Mesenchymal stem cell (in vitro differentiated cells and primary cell): Measurements from ENCODE around the gene AHNAK2.
A peak's percentile ranks its signal among the peaks of the same experiment; 100 is the strongest.

Source experiments
- DNase-seq: peaks from one replicate; pipeline ENCODE4 v3.0.0-alpha.2; 2013
- H2AFZ ChIP-seq: one replicate; pipeline ENCODE4 v1.6.1; 2013; ENCODE audit warnings: low read depth, mild to moderate bottlenecking, control low read depth, inconsistent platforms, low read length, moderate library complexity
- H2AK5ac ChIP-seq: 2 replicates; pipeline ENCODE4 v1.6.1; 2013; ENCODE audit warnings: low read length, moderate library complexity, mild to moderate bottlenecking, inconsistent platforms; ENCODE audit not compliant: severe bottlenecking
- H2BK120ac ChIP-seq: one replicate; pipeline ENCODE4 v1.6.1; 2013; ENCODE audit warnings: low read depth, mild to moderate bottlenecking, inconsistent platforms, low read length, moderate library complexity
- H2BK12ac ChIP-seq, 2 experiments: one replicate each; pipeline ENCODE4 v1.6.1; 2013; ENCODE audit warnings: inconsistent platforms in 2 of 2, low read length in 2 of 2, mild to moderate bottlenecking in 2 of 2, moderate library complexity in 2 of 2, control low read depth in 1 of 2
- H2BK15ac ChIP-seq: one replicate; pipeline ENCODE4 v1.6.1; 2013; ENCODE audit warnings: mild to moderate bottlenecking, low read depth, inconsistent platforms; ENCODE audit not compliant: poor library complexity, severe bottlenecking
- H2BK5ac ChIP-seq: 2 replicates; pipeline ENCODE4 v1.6.1; 2013; ENCODE audit warnings: low read depth, mild to moderate bottlenecking, low read length, control low read depth, inconsistent platforms; ENCODE audit not compliant: poor library complexity, severe bottlenecking
- H3K14ac ChIP-seq, 2 experiments: one replicate each; pipeline ENCODE4 v1.6.1; 2013; ENCODE audit warnings: inconsistent platforms in 2 of 2, low read length in 2 of 2, control low read depth in 1 of 2, mild to moderate bottlenecking in 1 of 2, moderate library complexity in 1 of 2
- H3K18ac ChIP-seq, 2 experiments: one replicate each; pipeline ENCODE4 v1.6.1; 2013; ENCODE audit warnings: inconsistent platforms in 2 of 2, low read length in 2 of 2, control low read depth in 1 of 2, low read depth in 1 of 2, mild to moderate bottlenecking in 1 of 2
- H3K23ac ChIP-seq, 2 experiments: one replicate each; pipeline ENCODE4 v1.6.1; 2013; ENCODE audit warnings: inconsistent platforms in 2 of 2, low read length in 2 of 2, mild to moderate bottlenecking in 2 of 2, moderate library complexity in 2 of 2, control low read depth in 1 of 2
- H3K27ac ChIP-seq: 2 replicates; pipeline ENCODE4 v1.5.1; 2013; ENCODE audit warnings: mild to moderate bottlenecking, moderate library complexity, low read length, control low read depth, inconsistent platforms; ENCODE audit not compliant: poor library complexity, severe bottlenecking
- H3K27me3 ChIP-seq, 2 experiments: 2 replicates each; pipeline versions ENCODE4 v1.6.1 to v1.7.0; 2013; ENCODE audit warnings: low read length in 2 of 2, mild to moderate bottlenecking in 2 of 2, moderate library complexity in 2 of 2, control low read depth in 1 of 2, inconsistent platforms in 1 of 2; ENCODE audit not compliant: control insufficient read depth in 1 of 2, insufficient read depth in 1 of 2
- H3K36me3 ChIP-seq, 2 experiments: 2 replicates each; pipeline versions ENCODE4 v1.6.1 to v1.7.0; 2013; ENCODE audit warnings: low read length in 2 of 2, control low read depth in 1 of 2, inconsistent platforms in 1 of 2, low read depth in 1 of 2, mild to moderate bottlenecking in 1 of 2; ENCODE audit not compliant: insufficient read depth in 2 of 2, control insufficient read depth in 1 of 2
- H3K4ac ChIP-seq, 2 experiments: one replicate each; pipeline ENCODE4 v1.6.1; 2013; ENCODE audit warnings: inconsistent platforms in 2 of 2, low read length in 2 of 2, mild to moderate bottlenecking in 2 of 2, moderate library complexity in 2 of 2, control low read depth in 1 of 2, low read depth in 1 of 2
- H3K4me1 ChIP-seq: 2 replicates; pipeline ENCODE4 v1.6.1; 2013; ENCODE audit warnings: low read depth, low read length, control low read depth; ENCODE audit not compliant: control insufficient read depth, insufficient read depth
- H3K4me2 ChIP-seq: 2 replicates; pipeline ENCODE4 v1.6.1; 2013; ENCODE audit warnings: low read length, mild to moderate bottlenecking, inconsistent platforms; ENCODE audit not compliant: poor library complexity, severe bottlenecking
- H3K4me3 ChIP-seq, 2 experiments: 2 replicates each; pipeline versions ENCODE4 v1.5.1 to v1.7.0; 2013; ENCODE audit warnings: low read length in 2 of 2, mild to moderate bottlenecking in 2 of 2, control low read depth in 1 of 2, low read depth in 1 of 2; ENCODE audit not compliant: insufficient read depth in 1 of 2
- H3K79me1 ChIP-seq: replicated peaks from 2 replicates; pipeline ENCODE4 v1.6.1; 2013; ENCODE audit warnings: mild to moderate bottlenecking, control low read depth, low read length, inconsistent platforms; ENCODE audit not compliant: poor library complexity, severe bottlenecking
- H3K9ac ChIP-seq: 2 replicates; pipeline ENCODE4 v1.7.0; 2013; ENCODE audit warnings: mild to moderate bottlenecking, low read length, moderate library complexity
- H3K9me3 ChIP-seq: 2 replicates; pipeline ENCODE4 v1.7.0; 2013; ENCODE audit warnings: mild to moderate bottlenecking, low read length; ENCODE audit not compliant: control insufficient read depth
- H4K8ac ChIP-seq: one replicate; pipeline ENCODE4 v1.6.1; 2013; ENCODE audit warnings: inconsistent platforms, mild to moderate bottlenecking, low read length, moderate library complexity
- H4K91ac ChIP-seq: one replicate; pipeline ENCODE4 v1.6.1; 2013; ENCODE audit warnings: mild to moderate bottlenecking, low read length, inconsistent platforms
- WGBS: methylation state at CpG from one replicate; pipeline ENCODE4 v1.1.7; 2013; ENCODE audit warnings: mixed read lengths; 5-methylcytosine and 5-hydroxymethylcytosine counted together

AHNAK2 gene

GRCh38 chr14:104993808-104994591 is 15.8 kb upstream of the AHNAK2 start:
- Histone ChIP-seq H2BK120ac (no peak overlapping the region), H4K91ac (no peak overlapping the region), H3K9me3 (peaks cover under 1% of the 10 kb centered on the region), H3K9ac (no peak overlapping the region), H3K4me3 (no peak overlapping the region), H3K4me1 (peaks cover 11% of the 10 kb centered on the region), H3K4ac (no peak overlapping the region), H3K27me3 (no peaks in the 10 kb centered on the region), H3K79me1 (peaks cover 13% of the 10 kb centered on the region), H3K36me3 (peaks cover 70 to 75% of the 10 kb centered on the region in 2 experiments), H2BK5ac (no peak overlapping the region), H3K27ac (no peak overlapping the region), H3K4me2 (no peak overlapping the region), H2BK15ac (no peak overlapping the region), H3K14ac (no peak overlapping the region), H3K18ac (no peak overlapping the region), H2AK5ac (no peak overlapping the region), H3K23ac (no peak overlapping the region), H2AFZ (no peak overlapping the region), H4K8ac (no peak overlapping the region), H2BK12ac (no peak overlapping the region)
- no peak for DNase-seq
- WGBS: 89% methylated on average over 22 of the region's 22 CpGs

GRCh38 chr14:104993306-104993705 is 15.1 kb upstream of the AHNAK2 start:
- Histone ChIP-seq H3K14ac (no peak overlapping the region), H3K27ac (no peak overlapping the region), H2BK15ac (no peak overlapping the region), H3K36me3 (peaks cover 67 to 77% of the 10 kb centered on the region in 2 experiments), H3K23ac (no peak overlapping the region), H4K8ac (no peak overlapping the region), H3K4me2 (no peak overlapping the region), H3K9me3 (no peaks in the 10 kb centered on the region), H3K4me1 (peaks cover 11% of the 10 kb centered on the region), H2BK5ac (no peak overlapping the region), H2BK120ac (no peak overlapping the region), H3K9ac (no peak overlapping the region), H3K4me3 (no peak overlapping the region), H2BK12ac (no peak overlapping the region), H4K91ac (no peak overlapping the region), H3K27me3 (no peaks in the 10 kb centered on the region), H3K18ac (no peak overlapping the region), H3K4ac (no peak overlapping the region), H2AFZ (no peak overlapping the region), H2AK5ac (no peak overlapping the region), H3K79me1 (peaks cover 11% of the 10 kb centered on the region)
- no peak for DNase-seq
- 88% methylated on average over 10 of the region's 12 CpGs for WGBS

- Histone ChIP-seq H3K4me1 (peaks cover 11% of the 10 kb centered on the region), H3K27ac (no peak overlapping the region), H4K8ac (no peak overlapping the region), H3K79me1 (peaks cover 11% of the 10 kb centered on the region), H3K36me3 (peaks cover 67 to 77% of the 10 kb centered on the region in 2 experiments), H3K27me3 (no peaks in the 10 kb centered on the region), H2BK5ac (no peak overlapping the region), H3K9me3 (no peaks in the 10 kb centered on the region), H2BK12ac (no peak overlapping the region), H2BK15ac (no peak overlapping the region), H4K91ac (no peak overlapping the region), H3K9ac (no peak overlapping the region), H2BK120ac (no peak overlapping the region), H3K18ac (no peak overlapping the region), H3K23ac (no peak overlapping the region), H3K4ac (no peak overlapping the region), H3K14ac (no peak overlapping the region), H2AFZ (no peak overlapping the region), H2AK5ac (no peak overlapping the region), H3K4me3 (no peak overlapping the region), H3K4me2 (no peak overlapping the region)
- no peak for DNase-seq
- 97% methylated on average over 11 of the region's 11 CpGs for WGBS
Measured at GRCh38 chr14:104992501-104992900, 14.3 kb upstream of the AHNAK2 start.

GRCh38 chr14:104991896-104992230 is 13.7 kb upstream of the AHNAK2 start:
- Histone ChIP-seq H3K9me3 (no peaks in the 10 kb centered on the region), H4K8ac (no peak overlapping the region), H3K18ac (no peak overlapping the region), H2AFZ (no peak overlapping the region), H3K23ac (no peak overlapping the region), H3K4me1 (peaks cover 12% of the 10 kb centered on the region), H3K27me3 (no peaks in the 10 kb centered on the region), H3K27ac (no peak overlapping the region), H2AK5ac (no peak overlapping the region), H3K14ac (no peak overlapping the region), H4K91ac (peak overlapping the region; percentile 57), H3K9ac (no peak overlapping the region), H3K4me2 (no peak overlapping the region), H2BK12ac (no peak overlapping the region), H3K79me1 (peaks cover 13% of the 10 kb centered on the region), H3K36me3 (peaks cover 67 to 75% of the 10 kb centered on the region in 2 experiments), H3K4ac (peak overlapping the region in 1 of 2 experiments; percentile 40), H3K4me3 (peak overlapping the region in 1 of 2 experiments; percentile 30), H2BK120ac (no peak overlapping the region), H2BK5ac (no peak overlapping the region), H2BK15ac (no peak overlapping the region)
- DNase-seq: no peak
- WGBS: 98% methylated on average over 32 of the region's 34 CpGs
